WTC11 (cell line): ENCODE data around the gene SIRT5. TPM values are rescaled to one million over a fixed set of nuclear protein-coding genes. Genes with fewer than 3 reads are reported as not detected.

Experiments
- ATAC-seq: fragments of 200-7000 bp; cut with Tn5 transposase; 2 replicates; pipeline ENCODE4 v1.10.0; 2021; ENCODE audit warnings: mild to moderate bottlenecking, moderate library complexity
- CTCF ChIA-PET: fragments of 300-600 bp; sonication (Branson Sonifier 250); formaldehyde crosslinking; loops from one replicate; lab custom pipeline; 2021; ENCODE audit warnings: antibody characterized with exemption; lab: Charles Lee
- POLR2A ChIA-PET: fragments of 350-600 bp; sonication (Branson Sonifier 250); formaldehyde crosslinking; loops from one replicate; lab custom pipeline; 2021; ENCODE audit warnings: antibody characterized with exemption; lab: Charles Lee
- DNase-seq: peaks from one replicate; pipeline ENCODE4 v3.0.0; 2021; ENCODE audit warnings: low spot score
- H3K27ac Mint-ChIP-seq: 2 replicates; pipeline ENCODE4 v1.8.0; 2021; ENCODE audit warnings: mixed read lengths
- H3K27me3 Mint-ChIP-seq: 2 replicates; pipeline ENCODE4 v1.8.0; 2021; ENCODE audit warnings: low read depth, mild to moderate bottlenecking, moderate library complexity, mixed read lengths
- H3K36me3 Mint-ChIP-seq: 2 replicates; pipeline ENCODE4 v1.8.0; 2021; ENCODE audit warnings: mixed read lengths
- H3K4me1 Mint-ChIP-seq: 2 replicates; pipeline ENCODE4 v1.8.0; 2022; ENCODE audit warnings: mixed read lengths
- H3K4me3 Mint-ChIP-seq: 2 replicates; pipeline ENCODE4 v1.8.0; 2021; ENCODE audit warnings: mild to moderate bottlenecking, moderate library complexity, mixed read lengths
- H3K9me3 Mint-ChIP-seq: 2 replicates; pipeline ENCODE4 v1.8.0; 2021; ENCODE audit warnings: mixed read lengths
- HMGA2 ChIP-seq: fragments of 250-450 bp; sonication (Bioruptor Pico); IDR thresholded peaks from 2 replicates; pipeline ENCODE4 v1.4.0; 2021; ENCODE audit warnings: mild to moderate bottlenecking, moderate library complexity
- IRF2 ChIP-seq: sonication (generic); formaldehyde crosslinking; IDR thresholded peaks from 2 replicates; pipeline ENCODE4 v1.8.0; 2022; ENCODE audit warnings: low read depth, missing genetic modification reagents, borderline replicate concordance
- KAT7 ChIP-seq: sonication (generic); formaldehyde crosslinking; IDR thresholded peaks from 2 replicates; pipeline ENCODE4 v1.8.1; 2023; ENCODE audit warnings: missing genetic modification reagents, mild to moderate bottlenecking, borderline replicate concordance
- MXD4 ChIP-seq: fragments of 250-450 bp; sonication (Bioruptor Pico); IDR thresholded peaks from 2 replicates; pipeline ENCODE4 v1.8.0; 2021; ENCODE audit warnings: mild to moderate bottlenecking, moderate library complexity, borderline replicate concordance
- NR1H2 ChIP-seq: sonication (generic); formaldehyde crosslinking; IDR thresholded peaks from 2 replicates; pipeline ENCODE4 v1.9.0; 2021; ENCODE audit warnings: mild to moderate bottlenecking, moderate library complexity, missing genetic modification reagents
- PRRX2 ChIP-seq: fragments of 250-450 bp; sonication (Bioruptor Pico); IDR thresholded peaks from 2 replicates; pipeline ENCODE4 v1.8.0; 2021; ENCODE audit warnings: mild to moderate bottlenecking
- ZNF219 ChIP-seq: sonication (generic); formaldehyde crosslinking; IDR thresholded peaks from 2 replicates; pipeline ENCODE4 v1.8.0; 2023; ENCODE audit warnings: missing genetic modification reagents, mild to moderate bottlenecking, borderline replicate concordance
- total RNA-seq: library from RNA; stranded (reverse); gene quantifications from 3 replicates; pipeline ENCODE4 v1.2.3, GENCODE V29; 2021
- TF ChIP-seq, protein P1 (sequence below): fragments of 250-450 bp; sonication (Bioruptor Pico); conservative IDR thresholded peaks from 2 replicates; pipeline ENCODE4 v1.9.0; 2021; ENCODE audit warnings: mild to moderate bottlenecking
- TF ChIP-seq, protein P2 (sequence below): fragments of 250-450 bp; sonication (Bioruptor Pico); IDR thresholded peaks from 2 replicates; pipeline ENCODE4 v1.9.0; 2021; ENCODE audit warnings: mild to moderate bottlenecking
- TF ChIP-seq, protein P3 (sequence below): sonication (generic); formaldehyde crosslinking; IDR thresholded peaks from 2 replicates; pipeline ENCODE4 v1.8.1; 2023; ENCODE audit warnings: mild to moderate bottlenecking, missing genetic modification reagents, borderline replicate concordance
- TF ChIP-seq, protein P4 (sequence below): sonication (generic); formaldehyde crosslinking; IDR thresholded peaks from 2 replicates; pipeline ENCODE4 v1.8.0; 2023; ENCODE audit warnings: mild to moderate bottlenecking, missing genetic modification reagents
- TF ChIP-seq, protein P5 (sequence below): sonication (generic); formaldehyde crosslinking; IDR thresholded peaks from 2 replicates; pipeline ENCODE4 v1.8.0; 2022; ENCODE audit warnings: mild to moderate bottlenecking, missing genetic modification reagents
- TF ChIP-seq, protein P6 (sequence below): fragments of 250-450 bp; sonication (Bioruptor Pico); IDR thresholded peaks from 2 replicates; pipeline ENCODE4 v1.8.0; 2021; ENCODE audit warnings: mild to moderate bottlenecking

Gene SIRT5
- total RNA-seq, 1 experiment from 2014 or later: 11.8 TPM

DNA sequence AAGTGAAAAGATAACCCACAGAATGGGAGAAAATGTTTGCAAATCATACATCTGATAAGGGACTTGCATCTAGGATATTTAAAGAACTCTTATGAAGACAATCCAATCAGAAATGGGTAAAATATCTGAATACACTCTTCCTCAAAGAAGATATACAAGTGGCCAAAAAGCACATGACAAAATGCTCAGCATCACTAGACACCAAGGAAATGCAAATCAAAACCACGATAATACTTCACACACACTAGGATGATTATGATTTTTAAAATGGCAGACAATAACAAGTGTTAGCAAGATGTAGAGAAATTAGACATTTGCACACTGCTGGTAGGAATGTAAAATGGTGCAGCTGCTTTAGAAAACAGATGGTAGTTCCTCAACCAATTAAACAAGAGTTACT lies 34.8 kb upstream of the SIRT5 start:
- DNase-seq: no peak

More for the DNA sequence above, 34.8 kb upstream of the SIRT5 start:
- Mint-ChIP-seq H3K9me3 (no peaks in the 10 kb centered on the region; the same call in 1 of the 2 replicates), H3K36me3 (no peaks in the 10 kb centered on the region), H3K4me3 (no peak overlapping the region), H3K4me1 (peaks cover 31% of the 10 kb centered on the region), H3K27ac (no peak overlapping the region), H3K27me3 (no peaks in the 10 kb centered on the region)
- POLR2A ChIA-PET: no interaction called here
- TF ChIP-seq IRF2 (CRISPR knock-in tag): no peak
- TF ChIP-seq, protein P1, sequence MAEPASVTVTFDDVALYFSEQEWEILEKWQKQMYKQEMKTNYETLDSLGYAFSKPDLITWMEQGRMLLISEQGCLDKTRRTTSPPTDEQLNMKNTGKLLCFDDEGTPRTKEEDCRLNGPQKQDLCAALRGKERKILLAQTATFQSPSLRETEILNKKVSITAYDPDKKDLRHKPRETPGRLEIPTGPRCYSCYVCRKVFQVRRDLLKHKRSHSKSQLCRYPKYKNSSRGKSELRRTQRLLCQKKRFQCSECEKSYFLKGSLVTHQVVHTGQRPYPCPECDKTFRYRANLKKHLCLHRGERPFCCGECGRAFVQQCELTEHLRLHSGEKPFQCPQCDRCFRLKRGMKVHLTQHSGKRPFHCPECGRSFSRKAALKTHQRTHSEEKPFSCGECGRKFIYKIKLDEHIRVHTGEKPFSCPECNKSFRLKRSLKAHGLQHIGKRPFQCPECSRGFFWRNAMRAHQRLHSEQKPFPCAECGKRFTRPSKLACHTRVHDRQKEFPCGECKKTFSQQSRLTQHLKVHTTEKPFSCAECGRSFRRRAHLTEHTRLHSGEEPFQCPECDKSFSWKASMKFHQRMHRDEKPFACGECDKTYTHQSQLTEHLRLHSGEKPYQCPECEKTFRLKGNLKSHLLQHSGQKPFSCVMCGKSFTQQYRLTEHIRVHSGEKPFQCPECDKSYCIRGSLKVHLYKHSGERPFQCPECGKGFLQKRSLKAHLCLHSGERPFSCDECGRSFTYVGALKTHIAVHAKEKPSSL: no peak
- TF ChIP-seq, protein P2, sequence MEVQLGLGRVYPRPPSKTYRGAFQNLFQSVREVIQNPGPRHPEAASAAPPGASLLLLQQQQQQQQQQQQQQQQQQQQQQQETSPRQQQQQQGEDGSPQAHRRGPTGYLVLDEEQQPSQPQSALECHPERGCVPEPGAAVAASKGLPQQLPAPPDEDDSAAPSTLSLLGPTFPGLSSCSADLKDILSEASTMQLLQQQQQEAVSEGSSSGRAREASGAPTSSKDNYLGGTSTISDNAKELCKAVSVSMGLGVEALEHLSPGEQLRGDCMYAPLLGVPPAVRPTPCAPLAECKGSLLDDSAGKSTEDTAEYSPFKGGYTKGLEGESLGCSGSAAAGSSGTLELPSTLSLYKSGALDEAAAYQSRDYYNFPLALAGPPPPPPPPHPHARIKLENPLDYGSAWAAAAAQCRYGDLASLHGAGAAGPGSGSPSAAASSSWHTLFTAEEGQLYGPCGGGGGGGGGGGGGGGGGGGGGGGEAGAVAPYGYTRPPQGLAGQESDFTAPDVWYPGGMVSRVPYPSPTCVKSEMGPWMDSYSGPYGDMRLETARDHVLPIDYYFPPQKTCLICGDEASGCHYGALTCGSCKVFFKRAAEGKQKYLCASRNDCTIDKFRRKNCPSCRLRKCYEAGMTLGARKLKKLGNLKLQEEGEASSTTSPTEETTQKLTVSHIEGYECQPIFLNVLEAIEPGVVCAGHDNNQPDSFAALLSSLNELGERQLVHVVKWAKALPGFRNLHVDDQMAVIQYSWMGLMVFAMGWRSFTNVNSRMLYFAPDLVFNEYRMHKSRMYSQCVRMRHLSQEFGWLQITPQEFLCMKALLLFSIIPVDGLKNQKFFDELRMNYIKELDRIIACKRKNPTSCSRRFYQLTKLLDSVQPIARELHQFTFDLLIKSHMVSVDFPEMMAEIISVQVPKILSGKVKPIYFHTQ (CRISPR knock-in tag): no peak
- TF ChIP-seq, protein P3, sequence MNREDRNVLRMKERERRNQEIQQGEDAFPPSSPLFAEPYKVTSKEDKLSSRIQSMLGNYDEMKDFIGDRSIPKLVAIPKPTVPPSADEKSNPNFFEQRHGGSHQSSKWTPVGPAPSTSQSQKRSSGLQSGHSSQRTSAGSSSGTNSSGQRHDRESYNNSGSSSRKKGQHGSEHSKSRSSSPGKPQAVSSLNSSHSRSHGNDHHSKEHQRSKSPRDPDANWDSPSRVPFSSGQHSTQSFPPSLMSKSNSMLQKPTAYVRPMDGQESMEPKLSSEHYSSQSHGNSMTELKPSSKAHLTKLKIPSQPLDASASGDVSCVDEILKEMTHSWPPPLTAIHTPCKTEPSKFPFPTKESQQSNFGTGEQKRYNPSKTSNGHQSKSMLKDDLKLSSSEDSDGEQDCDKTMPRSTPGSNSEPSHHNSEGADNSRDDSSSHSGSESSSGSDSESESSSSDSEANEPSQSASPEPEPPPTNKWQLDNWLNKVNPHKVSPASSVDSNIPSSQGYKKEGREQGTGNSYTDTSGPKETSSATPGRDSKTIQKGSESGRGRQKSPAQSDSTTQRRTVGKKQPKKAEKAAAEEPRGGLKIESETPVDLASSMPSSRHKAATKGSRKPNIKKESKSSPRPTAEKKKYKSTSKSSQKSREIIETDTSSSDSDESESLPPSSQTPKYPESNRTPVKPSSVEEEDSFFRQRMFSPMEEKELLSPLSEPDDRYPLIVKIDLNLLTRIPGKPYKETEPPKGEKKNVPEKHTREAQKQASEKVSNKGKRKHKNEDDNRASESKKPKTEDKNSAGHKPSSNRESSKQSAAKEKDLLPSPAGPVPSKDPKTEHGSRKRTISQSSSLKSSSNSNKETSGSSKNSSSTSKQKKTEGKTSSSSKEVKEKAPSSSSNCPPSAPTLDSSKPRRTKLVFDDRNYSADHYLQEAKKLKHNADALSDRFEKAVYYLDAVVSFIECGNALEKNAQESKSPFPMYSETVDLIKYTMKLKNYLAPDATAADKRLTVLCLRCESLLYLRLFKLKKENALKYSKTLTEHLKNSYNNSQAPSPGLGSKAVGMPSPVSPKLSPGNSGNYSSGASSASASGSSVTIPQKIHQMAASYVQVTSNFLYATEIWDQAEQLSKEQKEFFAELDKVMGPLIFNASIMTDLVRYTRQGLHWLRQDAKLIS (CRISPR knock-in tag): no peak
- TF ChIP-seq NR1H2 (CRISPR knock-in tag): no peak
- TF ChIP-seq, protein P4, sequence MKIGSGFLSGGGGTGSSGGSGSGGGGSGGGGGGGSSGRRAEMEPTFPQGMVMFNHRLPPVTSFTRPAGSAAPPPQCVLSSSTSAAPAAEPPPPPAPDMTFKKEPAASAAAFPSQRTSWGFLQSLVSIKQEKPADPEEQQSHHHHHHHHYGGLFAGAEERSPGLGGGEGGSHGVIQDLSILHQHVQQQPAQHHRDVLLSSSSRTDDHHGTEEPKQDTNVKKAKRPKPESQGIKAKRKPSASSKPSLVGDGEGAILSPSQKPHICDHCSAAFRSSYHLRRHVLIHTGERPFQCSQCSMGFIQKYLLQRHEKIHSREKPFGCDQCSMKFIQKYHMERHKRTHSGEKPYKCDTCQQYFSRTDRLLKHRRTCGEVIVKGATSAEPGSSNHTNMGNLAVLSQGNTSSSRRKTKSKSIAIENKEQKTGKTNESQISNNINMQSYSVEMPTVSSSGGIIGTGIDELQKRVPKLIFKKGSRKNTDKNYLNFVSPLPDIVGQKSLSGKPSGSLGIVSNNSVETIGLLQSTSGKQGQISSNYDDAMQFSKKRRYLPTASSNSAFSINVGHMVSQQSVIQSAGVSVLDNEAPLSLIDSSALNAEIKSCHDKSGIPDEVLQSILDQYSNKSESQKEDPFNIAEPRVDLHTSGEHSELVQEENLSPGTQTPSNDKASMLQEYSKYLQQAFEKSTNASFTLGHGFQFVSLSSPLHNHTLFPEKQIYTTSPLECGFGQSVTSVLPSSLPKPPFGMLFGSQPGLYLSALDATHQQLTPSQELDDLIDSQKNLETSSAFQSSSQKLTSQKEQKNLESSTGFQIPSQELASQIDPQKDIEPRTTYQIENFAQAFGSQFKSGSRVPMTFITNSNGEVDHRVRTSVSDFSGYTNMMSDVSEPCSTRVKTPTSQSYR (CRISPR knock-in tag): no peak
- TF ChIP-seq PRRX2 (CRISPR knock-in tag): no peak
- TF ChIP-seq ZNF219 (CRISPR knock-in tag): no peak
- TF ChIP-seq HMGA2: no peak
- TF ChIP-seq, protein P5, sequence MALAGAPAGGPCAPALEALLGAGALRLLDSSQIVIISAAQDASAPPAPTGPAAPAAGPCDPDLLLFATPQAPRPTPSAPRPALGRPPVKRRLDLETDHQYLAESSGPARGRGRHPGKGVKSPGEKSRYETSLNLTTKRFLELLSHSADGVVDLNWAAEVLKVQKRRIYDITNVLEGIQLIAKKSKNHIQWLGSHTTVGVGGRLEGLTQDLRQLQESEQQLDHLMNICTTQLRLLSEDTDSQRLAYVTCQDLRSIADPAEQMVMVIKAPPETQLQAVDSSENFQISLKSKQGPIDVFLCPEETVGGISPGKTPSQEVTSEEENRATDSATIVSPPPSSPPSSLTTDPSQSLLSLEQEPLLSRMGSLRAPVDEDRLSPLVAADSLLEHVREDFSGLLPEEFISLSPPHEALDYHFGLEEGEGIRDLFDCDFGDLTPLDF: no peak
- TF ChIP-seq, protein P6, sequence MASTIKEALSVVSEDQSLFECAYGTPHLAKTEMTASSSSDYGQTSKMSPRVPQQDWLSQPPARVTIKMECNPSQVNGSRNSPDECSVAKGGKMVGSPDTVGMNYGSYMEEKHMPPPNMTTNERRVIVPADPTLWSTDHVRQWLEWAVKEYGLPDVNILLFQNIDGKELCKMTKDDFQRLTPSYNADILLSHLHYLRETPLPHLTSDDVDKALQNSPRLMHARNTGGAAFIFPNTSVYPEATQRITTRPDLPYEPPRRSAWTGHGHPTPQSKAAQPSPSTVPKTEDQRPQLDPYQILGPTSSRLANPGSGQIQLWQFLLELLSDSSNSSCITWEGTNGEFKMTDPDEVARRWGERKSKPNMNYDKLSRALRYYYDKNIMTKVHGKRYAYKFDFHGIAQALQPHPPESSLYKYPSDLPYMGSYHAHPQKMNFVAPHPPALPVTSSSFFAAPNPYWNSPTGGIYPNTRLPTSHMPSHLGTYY: no peak
- no peak for TF ChIP-seq MXD4 (CRISPR knock-in tag)
- no peak for TF ChIP-seq KAT7 (CRISPR knock-in tag)
- CTCF ChIA-PET: no interaction called here
- ATAC-seq: no peak
